ENCODE data around the gene MED8. TPM values are rescaled to one million over a fixed set of nuclear protein-coding genes. Genes with fewer than 3 reads are reported as not detected.

Gene MED8
- total RNA-seq, 1 experiment from 2014 or later, result 54.8 TPM

DNA sequence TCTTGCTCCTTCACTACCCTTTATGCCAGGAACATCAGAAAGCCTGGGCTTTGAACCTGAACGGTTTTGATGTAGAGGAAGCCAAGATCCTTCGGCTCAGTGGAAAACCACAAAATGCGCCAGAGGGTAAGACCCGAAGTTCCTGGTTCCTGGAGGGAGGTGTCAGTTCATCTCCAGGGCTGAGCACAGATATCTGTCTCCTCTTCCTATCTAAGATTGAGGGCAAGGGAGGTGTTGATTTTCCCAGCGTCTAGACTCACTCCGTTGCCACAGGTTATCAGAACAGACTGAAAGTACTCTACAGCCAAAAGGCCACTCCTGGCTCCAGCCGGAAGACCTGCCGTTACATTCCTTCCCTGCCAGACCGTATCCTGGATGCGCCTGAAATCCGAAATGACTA, 29.9 kb downstream of the MED8 start:
- peak in 1 of 2 experiments; percentile 29 for DNase-seq
- 0 out of 2 replicates have a peak, but pooled peaks cover 3% of the 10 kb centered on the region for H4K20me1 ChIP-seq (ENCODE audit: insufficient read depth)
- H2AFZ ChIP-seq, result no peak overlapping the region
- H3K36me3 ChIP-seq (ENCODE audit: low read depth), result peaks cover 32% of the 10 kb centered on the region
- no peaks in the 10 kb centered on the region for H3K9me2 ChIP-seq (ENCODE audit: insufficient read depth)
- H3K4me3 ChIP-seq, result peak overlapping the region; percentile 86
- TF ChIP-seq, protein P1, sequence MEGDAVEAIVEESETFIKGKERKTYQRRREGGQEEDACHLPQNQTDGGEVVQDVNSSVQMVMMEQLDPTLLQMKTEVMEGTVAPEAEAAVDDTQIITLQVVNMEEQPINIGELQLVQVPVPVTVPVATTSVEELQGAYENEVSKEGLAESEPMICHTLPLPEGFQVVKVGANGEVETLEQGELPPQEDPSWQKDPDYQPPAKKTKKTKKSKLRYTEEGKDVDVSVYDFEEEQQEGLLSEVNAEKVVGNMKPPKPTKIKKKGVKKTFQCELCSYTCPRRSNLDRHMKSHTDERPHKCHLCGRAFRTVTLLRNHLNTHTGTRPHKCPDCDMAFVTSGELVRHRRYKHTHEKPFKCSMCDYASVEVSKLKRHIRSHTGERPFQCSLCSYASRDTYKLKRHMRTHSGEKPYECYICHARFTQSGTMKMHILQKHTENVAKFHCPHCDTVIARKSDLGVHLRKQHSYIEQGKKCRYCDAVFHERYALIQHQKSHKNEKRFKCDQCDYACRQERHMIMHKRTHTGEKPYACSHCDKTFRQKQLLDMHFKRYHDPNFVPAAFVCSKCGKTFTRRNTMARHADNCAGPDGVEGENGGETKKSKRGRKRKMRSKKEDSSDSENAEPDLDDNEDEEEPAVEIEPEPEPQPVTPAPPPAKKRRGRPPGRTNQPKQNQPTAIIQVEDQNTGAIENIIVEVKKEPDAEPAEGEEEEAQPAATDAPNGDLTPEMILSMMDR (conservative IDR thresholded peaks at IDR 0.05), result no peak
- no peak for TF ChIP-seq EZH2 (IDR thresholded peaks at IDR 0.05; ENCODE audit: low read depth)
- POLR2A ChIA-PET (ENCODE audit: unreplicated experiment), result interaction anchor here (0.6 kb wide), 1 partner anchor 74 kb away, joined by 3 read pairs; the partner anchor contains the start of gene C1orf210
- peaks cover 59% of the 10 kb centered on the region for H3K79me2 ChIP-seq (ENCODE audit: low read depth)
- H3K9me3 ChIP-seq (ENCODE audit: insufficient read depth, low read depth), result no peaks in the 10 kb centered on the region
- CTCF ChIA-PET, result no interaction called here
- no peak overlapping the region for H3K27ac ChIP-seq
- H3K4me2 ChIP-seq, result peak overlapping the region; percentile 86
- no peaks in the 10 kb centered on the region for H3K27me3 ChIP-seq (ENCODE audit: insufficient read depth, low read depth)
- H3F3A ChIP-seq (ENCODE audit: insufficient read depth, low read depth), result peaks cover 63% of the 10 kb centered on the region
- BruUV-seq (replicated peaks), result no TSS peak
- peaks cover 50% of the 10 kb centered on the region for H3K4me1 ChIP-seq (replicated peaks; ENCODE audit: insufficient read depth)
- intact Hi-C loops (cut with micrococcal nuclease; ENCODE audit: unreplicated experiment), result loop anchor here (2.0 to 5.0 kb wide), 5 partner anchors 29 to 168 kb away; partner anchors contain the start of genes C1orf210, MED8 and SZT2

DNA sequence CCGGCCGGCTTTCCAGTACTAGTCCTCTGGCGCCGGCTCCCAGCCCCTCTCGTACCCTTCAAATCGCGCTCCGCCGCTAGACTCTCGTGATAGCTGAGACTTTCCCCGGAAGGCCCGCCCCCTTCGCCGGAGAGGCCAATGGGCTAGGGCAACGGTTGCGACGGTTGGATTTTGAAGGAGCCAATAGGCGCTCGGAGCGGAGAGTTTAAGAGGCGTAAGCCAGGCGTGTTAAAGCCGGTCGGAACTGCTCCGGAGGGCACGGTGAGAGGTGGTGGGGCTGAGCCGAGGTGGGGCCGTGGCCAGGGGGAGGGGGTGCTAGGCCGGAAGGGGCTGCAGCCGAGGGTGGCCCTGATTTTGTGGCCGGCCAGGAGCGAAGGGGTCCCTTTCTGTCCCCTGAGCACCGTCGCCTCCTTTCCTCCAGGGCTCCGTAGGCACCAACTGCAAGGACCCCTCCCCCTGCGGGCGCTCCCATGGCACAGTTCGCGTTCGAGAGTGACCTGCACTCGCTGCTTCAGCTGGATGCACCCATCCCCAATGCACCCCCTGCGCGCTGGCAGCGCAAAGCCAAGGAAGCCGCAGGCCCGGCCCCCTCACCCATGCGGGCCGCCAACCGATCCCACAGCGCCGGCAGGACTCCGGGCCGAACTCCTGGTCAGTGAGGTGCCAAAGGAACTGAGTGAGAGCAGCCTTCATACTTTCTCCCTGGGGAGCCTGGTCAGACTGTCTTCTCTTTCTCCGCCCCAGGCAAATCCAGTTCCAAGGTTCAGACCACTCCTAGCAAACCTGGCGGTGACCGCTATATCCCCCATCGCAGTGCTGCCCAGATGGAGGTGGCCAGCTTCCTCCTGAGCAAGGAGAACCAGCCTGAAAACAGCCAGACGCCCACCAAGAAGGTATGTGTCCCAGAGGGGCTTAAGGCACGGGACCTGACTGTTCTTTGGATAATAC, 30.6 kb downstream of the MED8 start, which contains the start of gene CDC20:
CDC20 (plus strand) TSS at position 236 of the 948 bp plus-strand sequence; CDS start at position 471, 235 bp downstream.
- Histone ChIP-seq H3K36me3 (ENCODE audit: low read depth) (peaks cover 28% of the 10 kb centered on the region), H3K9me2 (ENCODE audit: insufficient read depth) (no peaks in the 10 kb centered on the region), H3K27me3 (ENCODE audit: insufficient read depth, low read depth) (no peaks in the 10 kb centered on the region), H4K20me1 (ENCODE audit: insufficient read depth) (0 out of 2 replicates have a peak, but pooled peaks cover 3% of the 10 kb centered on the region), H3K4me2 (peak within 1 kb of the TSS; percentile 86), H3K79me2 (ENCODE audit: low read depth) (peaks cover 52% of the 10 kb centered on the region), H3K9me3 (ENCODE audit: insufficient read depth, low read depth) (no peaks in the 10 kb centered on the region), H3K4me3 (peak within 1 kb of the TSS; percentile 86), H3F3A (ENCODE audit: insufficient read depth, low read depth) (peaks cover 57% of the 10 kb centered on the region), H2AFZ (peak within 1 kb of the TSS; percentile 96), H3K4me1 (replicated peaks; ENCODE audit: insufficient read depth) (peaks cover 47% of the 10 kb centered on the region), H3K27ac (peak within 1 kb of the TSS; percentile 83)
- POLR2A ChIA-PET (ENCODE audit: unreplicated experiment), result interaction anchor here (0.6 to 1.6 kb wide), 15 partner anchors 9 to 425 kb away, joined by 3 to 13 read pairs (median 5); partner anchors contain the start of genes C1orf210 and TMEM125
- DNase-seq, result peak; percentile 95 to 99
- CTCF ChIA-PET, result interaction anchor here (0.6 to 1.3 kb wide), 7 partner anchors 9 to 437 kb away, joined by 3 to 10 read pairs (median 3); partner anchors contain the start of gene C1orf210
- TSS peak; percentile 65 for BruUV-seq (replicated peaks)
- TF ChIP-seq EZH2 (IDR thresholded peaks at IDR 0.05; ENCODE audit: low read depth), result no peak
- intact Hi-C loops (cut with micrococcal nuclease; ENCODE audit: unreplicated experiment), result loop anchor here (1.0 to 5.0 kb wide), 8 partner anchors 7 to 168 kb away; partner anchors contain the start of genes C1orf210, MED8 and SZT2

DNA sequence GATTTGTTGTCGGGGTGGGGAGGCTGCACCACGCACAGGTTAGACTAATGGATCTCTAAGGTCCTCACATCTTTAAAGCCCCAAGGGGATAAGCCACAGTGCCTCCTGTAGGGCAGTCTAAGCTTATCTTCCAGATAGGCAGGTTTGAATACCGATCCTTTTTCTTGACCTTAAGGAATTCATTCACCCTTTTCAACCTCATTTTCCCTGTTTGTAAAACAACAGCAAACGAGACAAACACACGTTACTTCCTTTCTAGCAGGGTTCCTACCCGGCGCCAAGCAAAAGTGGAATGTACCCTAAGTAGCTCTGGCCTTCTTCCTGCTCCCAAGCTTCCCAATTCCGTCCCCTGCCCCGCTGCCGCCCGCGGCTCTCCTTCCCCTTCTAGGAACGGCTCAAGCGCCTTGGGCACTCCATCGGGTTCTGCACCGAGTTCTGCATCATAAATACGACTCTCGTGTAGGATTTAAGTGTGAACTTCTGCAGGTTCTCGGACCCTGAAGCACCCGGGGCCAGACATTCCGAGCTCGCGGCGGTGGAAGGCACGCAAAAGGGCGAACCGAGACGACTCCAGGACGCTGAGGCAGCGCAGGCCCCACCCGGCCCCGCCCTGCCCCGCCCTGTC, 31.4 kb downstream of the MED8 start:
- intact Hi-C loops (cut with micrococcal nuclease; ENCODE audit: unreplicated experiment), result loop anchor here (1.0 to 5.0 kb wide), 8 partner anchors 8 to 169 kb away; partner anchors contain the start of genes C1orf210, MED8 and SZT2
- peak; percentile 49 to 62 for DNase-seq
- peak overlapping the region; percentile 96 for H2AFZ ChIP-seq
- H3F3A ChIP-seq (ENCODE audit: insufficient read depth, low read depth), result peaks cover 49% of the 10 kb centered on the region; the same call in 1 of the 2 replicates
- peaks cover 39% of the 10 kb centered on the region for H3K4me1 ChIP-seq (replicated peaks; ENCODE audit: insufficient read depth)
- no peaks in the 10 kb centered on the region for H3K9me3 ChIP-seq (ENCODE audit: insufficient read depth, low read depth)
- ChIA-PET CTCF (interaction anchor here (0.6 to 1.3 kb wide), 11 partner anchors 8 to 436 kb away, joined by 3 to 10 read pairs (median 4); partner anchors contain the start of genes C1orf210 and MPL), POLR2A (ENCODE audit: unreplicated experiment) (interaction anchor here (0.6 to 1.6 kb wide), 15 partner anchors 8 to 424 kb away, joined by 3 to 13 read pairs (median 5); partner anchors contain the start of genes C1orf210 and TMEM125)
- H3K4me3 ChIP-seq, result peak overlapping the region; percentile 86
- peak overlapping the region; percentile 86 for H3K4me2 ChIP-seq
- H3K27me3 ChIP-seq (ENCODE audit: insufficient read depth, low read depth), result no peaks in the 10 kb centered on the region
- peaks cover 20% of the 10 kb centered on the region for H3K36me3 ChIP-seq (ENCODE audit: low read depth)
- peak overlapping the region; percentile 83 for H3K27ac ChIP-seq
- H3K9me2 ChIP-seq (ENCODE audit: insufficient read depth), result no peaks in the 10 kb centered on the region
- no peak for TF ChIP-seq EZH2 (IDR thresholded peaks at IDR 0.05; ENCODE audit: low read depth)
- TF ChIP-seq, protein P1 (conservative IDR thresholded peaks at IDR 0.05), result peak; percentile 64
- H4K20me1 ChIP-seq (ENCODE audit: insufficient read depth), result 0 out of 2 replicates have a peak, but pooled peaks cover 3% of the 10 kb centered on the region
- TSS peak; percentile 79 for BruUV-seq (replicated peaks)
- peaks cover 49% of the 10 kb centered on the region for H3K79me2 ChIP-seq (ENCODE audit: low read depth)
